BJ (cell line): Measurements from ENCODE around the gene SGK1. TPM values are rescaled to one million over a fixed set of nuclear protein-coding genes. Genes with fewer than 3 reads are reported as not detected.

Experiments
- CTCF ChIA-PET: fragments of 350-600 bp; formaldehyde crosslinking; extraction: SDS; loops from one replicate; lab custom pipeline; 2021; ENCODE audit warnings: antibody characterized with exemption, inconsistent platforms; lab: Yijun Ruan, JAX
- POLR2A ChIA-PET: fragments of 300-600 bp; sonication (Branson Sonifier 250); formaldehyde crosslinking; extraction: SDS; loops from one replicate; lab custom pipeline; 2021; ENCODE audit warnings: antibody characterized with exemption; lab: Charles Lee
- DNase-seq: peaks from one replicate; pipeline ENCODE4 v3.0.0-alpha.2; 2011; ENCODE audit warnings: low read depth
- H3K27me3 ChIP-seq: 2 replicates; pipeline ENCODE4 v1.6.0; 2011; ENCODE audit warnings: low read length; ENCODE audit not compliant: control insufficient read depth, insufficient read depth
- H3K36me3 ChIP-seq: 2 replicates; pipeline ENCODE4 v1.5.1; 2011; ENCODE audit warnings: low read length; ENCODE audit not compliant: control insufficient read depth, insufficient read depth
- H3K4me3 ChIP-seq: 2 replicates; pipeline ENCODE4 v1.5.1; 2011; ENCODE audit warnings: low read depth, mild to moderate bottlenecking, control low read depth, low read length
- polyA plus RNA-seq: library from polyadenylated mRNA; depleted of rRNA; stranded (reverse); fragments of >200 nt; gene quantifications from 2 replicates; pipeline ENCODE4 v1.2.3, GENCODE V29; 2011
- TF ChIP-seq, protein P1 (sequence below): IDR thresholded peaks from 2 replicates; pipeline ENCODE4 v1.5.1; 2011; ENCODE audit warnings: low read depth, mild to moderate bottlenecking, control low read depth, inconsistent platforms, low read length, moderate library complexity; ENCODE audit not compliant: insufficient read depth

Gene SGK1
- polyA plus RNA-seq, 1 experiment: 179 TPM

DNA sequence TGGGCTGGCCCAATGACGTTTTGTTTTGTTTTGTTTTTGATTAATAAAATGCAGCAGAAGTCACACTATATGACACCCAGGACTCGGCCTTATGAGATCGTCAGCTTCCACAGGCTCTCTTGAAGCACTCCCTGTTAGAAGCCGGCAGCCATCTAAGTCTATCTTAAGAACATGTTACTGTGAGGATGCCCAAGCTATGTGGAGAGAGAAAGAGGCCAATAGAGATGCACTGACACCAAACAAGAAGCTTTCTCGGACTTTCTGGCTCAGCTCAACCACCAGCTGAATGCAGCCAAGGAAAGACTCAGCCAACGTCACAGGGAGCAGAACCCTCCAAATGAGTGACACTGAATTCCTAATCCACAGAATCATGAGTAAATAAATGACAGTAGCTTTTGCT is 14.0 kb downstream of the SGK1 start:
- TF ChIP-seq, protein P1, sequence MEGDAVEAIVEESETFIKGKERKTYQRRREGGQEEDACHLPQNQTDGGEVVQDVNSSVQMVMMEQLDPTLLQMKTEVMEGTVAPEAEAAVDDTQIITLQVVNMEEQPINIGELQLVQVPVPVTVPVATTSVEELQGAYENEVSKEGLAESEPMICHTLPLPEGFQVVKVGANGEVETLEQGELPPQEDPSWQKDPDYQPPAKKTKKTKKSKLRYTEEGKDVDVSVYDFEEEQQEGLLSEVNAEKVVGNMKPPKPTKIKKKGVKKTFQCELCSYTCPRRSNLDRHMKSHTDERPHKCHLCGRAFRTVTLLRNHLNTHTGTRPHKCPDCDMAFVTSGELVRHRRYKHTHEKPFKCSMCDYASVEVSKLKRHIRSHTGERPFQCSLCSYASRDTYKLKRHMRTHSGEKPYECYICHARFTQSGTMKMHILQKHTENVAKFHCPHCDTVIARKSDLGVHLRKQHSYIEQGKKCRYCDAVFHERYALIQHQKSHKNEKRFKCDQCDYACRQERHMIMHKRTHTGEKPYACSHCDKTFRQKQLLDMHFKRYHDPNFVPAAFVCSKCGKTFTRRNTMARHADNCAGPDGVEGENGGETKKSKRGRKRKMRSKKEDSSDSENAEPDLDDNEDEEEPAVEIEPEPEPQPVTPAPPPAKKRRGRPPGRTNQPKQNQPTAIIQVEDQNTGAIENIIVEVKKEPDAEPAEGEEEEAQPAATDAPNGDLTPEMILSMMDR: no peak
- H3K4me3 ChIP-seq: no peak overlapping the region
- CTCF ChIA-PET: no interaction called here
- POLR2A ChIA-PET: no interaction called here
- H3K27me3 ChIP-seq: no peaks in the 10 kb centered on the region
- DNase-seq: no peak
- H3K36me3 ChIP-seq: no peaks in the 10 kb centered on the region

DNA sequence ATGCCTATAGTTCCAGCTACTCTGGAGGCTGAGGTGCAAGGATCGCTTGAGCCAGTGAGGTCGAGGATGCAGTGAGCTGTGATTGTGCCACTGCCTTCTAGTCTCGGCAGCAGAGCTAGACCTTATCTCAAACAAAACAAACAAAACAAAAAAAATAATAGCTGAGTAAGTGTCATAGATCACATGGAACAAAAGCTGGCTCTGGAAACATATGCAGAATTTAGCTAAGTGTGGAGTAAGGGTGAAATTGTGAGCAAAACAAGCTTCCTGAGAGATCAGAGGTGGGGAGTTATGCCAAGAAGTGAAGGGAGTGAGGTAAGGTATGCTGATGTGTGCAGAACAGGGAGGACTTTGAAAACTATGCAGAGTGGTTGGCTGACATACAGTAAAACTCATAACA is 18.7 kb downstream of the SGK1 start:
- ChIA-PET POLR2A (interaction anchor here (0.6 kb wide), 1 partner anchor 67 kb away, joined by 5 read pairs; no protein-coding TSS in a partner anchor), CTCF (interaction anchor here (0.6 to 1.1 kb wide), 3 partner anchors 120 to 178 kb away, joined by 3 read pairs; no protein-coding TSS in a partner anchor)
- Histone ChIP-seq H3K27me3 (no peaks in the 10 kb centered on the region), H3K36me3 (no peaks in the 10 kb centered on the region), H3K4me3 (no peak overlapping the region)
- TF ChIP-seq, protein P1: no peak
- no peak for DNase-seq

DNA sequence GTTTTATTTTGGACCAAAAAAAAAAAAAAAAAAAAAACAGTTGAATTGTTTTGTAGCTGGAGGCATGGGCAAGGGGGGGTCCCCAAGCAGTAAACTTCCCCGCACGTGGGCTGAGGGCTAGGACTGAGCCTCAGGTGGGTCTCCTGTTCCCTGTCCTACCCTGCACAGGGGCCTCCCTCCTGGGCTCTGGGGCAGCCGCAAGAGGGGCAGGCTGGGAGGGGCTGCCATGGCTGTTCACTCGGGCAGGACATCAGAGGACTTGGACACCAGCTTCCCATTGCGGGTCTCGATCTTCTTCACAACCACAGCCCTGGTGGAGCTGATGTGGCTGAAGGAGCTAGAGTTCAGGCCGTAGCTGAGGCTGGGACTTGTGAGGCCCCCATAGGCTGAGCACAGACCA is 21.1 kb downstream of the SGK1 start:
- ChIA-PET CTCF (interaction anchor here (0.7 kb wide), 1 partner anchor 43 kb away, joined by 3 read pairs; no protein-coding TSS in a partner anchor), POLR2A (no interaction called here)
- H3K27me3 ChIP-seq: no peaks in the 10 kb centered on the region
- H3K4me3 ChIP-seq: no peak overlapping the region
- TF ChIP-seq, protein P1: no peak
- H3K36me3 ChIP-seq: no peaks in the 10 kb centered on the region
- DNase-seq: no peak

DNA sequence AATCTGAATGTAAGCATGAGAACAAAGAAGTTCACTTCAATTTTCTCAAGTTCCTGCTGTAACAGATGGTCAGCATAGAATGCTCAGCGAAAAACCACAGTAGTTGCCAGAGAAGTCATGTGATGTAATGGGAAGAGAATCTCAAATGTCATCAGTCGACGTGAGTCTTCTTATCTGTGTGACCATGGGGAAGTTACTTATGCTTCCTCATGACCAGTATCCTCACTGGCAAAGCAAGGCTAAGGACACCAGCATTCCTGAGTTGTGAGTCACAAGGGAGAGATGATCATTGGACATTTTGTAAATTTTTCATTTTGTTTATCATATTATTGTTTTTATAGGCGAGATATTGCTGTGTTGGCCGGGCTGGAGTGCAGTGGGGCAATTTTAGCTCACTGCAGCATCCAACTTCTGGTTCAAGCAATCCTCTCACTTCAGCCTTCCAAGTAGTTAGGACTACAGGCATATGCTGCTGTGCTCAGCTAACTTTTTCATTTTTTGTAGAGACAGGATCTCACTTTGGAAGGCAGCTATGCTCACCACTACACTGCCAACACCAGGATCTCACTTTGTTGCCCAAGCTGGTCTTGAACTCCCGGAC is 21.9 kb downstream of the SGK1 start:
- Histone ChIP-seq H3K27me3 (no peaks in the 10 kb centered on the region), H3K4me3 (no peak overlapping the region), H3K36me3 (no peaks in the 10 kb centered on the region)
- CTCF ChIA-PET: interaction anchor here (0.7 to 1.8 kb wide), 2 partner anchors 43 to 119 kb away, joined by 3 to 6 read pairs; no protein-coding TSS in a partner anchor
- peak; percentile 96 for DNase-seq
- POLR2A ChIA-PET: no interaction called here
- TF ChIP-seq, protein P1: no peak

DNA sequence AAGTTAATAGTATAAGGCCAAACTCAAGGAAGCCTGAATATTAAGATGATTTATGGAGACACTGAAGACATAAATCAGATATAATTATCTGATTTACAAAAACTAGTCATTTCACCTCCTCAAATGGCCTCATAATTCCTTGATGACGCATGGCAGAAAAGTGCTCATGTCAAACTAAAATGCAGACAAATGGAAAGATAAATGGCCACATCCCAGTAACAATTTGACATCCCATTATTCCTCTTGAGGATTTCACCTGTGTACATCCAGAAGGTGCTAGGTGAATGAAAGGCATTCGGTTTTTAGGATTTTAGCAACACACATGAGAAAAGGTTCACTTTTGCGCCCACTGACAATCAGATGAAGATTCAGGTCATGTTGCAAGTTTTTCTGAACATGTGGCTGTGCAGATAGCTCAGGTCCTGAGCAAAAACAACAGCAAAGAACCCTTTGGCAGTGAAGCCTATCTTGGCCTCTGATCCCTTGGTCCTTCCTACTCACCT is 24.2 kb downstream of the SGK1 start:
- ChIA-PET CTCF (interaction anchor here (1.7 kb wide), 1 partner anchor 116 kb away, joined by 3 read pairs; no protein-coding TSS in a partner anchor), POLR2A (no interaction called here)
- no peaks in the 10 kb centered on the region for H3K27me3 ChIP-seq
- H3K4me3 ChIP-seq: no peak overlapping the region
- no peaks in the 10 kb centered on the region for H3K36me3 ChIP-seq
- no peak for DNase-seq
- TF ChIP-seq, protein P1: no peak
